Endothelial cell of umbilical vein (primary cell): Measurements from ENCODE around the gene CBX3.

Source experiments
- EZH2 ChIP-seq: IDR thresholded peaks from 2 replicates; pipeline ENCODE4 v1.6.1; 2012; ENCODE audit warnings: borderline replicate concordance, low read depth, mild to moderate bottlenecking, moderate library complexity, low read length, inconsistent platforms; ENCODE audit not compliant: severe bottlenecking
- MYC ChIP-seq: IDR thresholded peaks from one replicate; pipeline ENCODE4 v1.6.1; 2011; ENCODE audit warnings: mild to moderate bottlenecking, low read depth, low read length
- POLR2A ChIP-seq: IDR thresholded peaks from 2 replicates; pipeline ENCODE4 v1.6.1; 2012; ENCODE audit warnings: low read depth, mild to moderate bottlenecking, control low read depth, low read length
- POLR2AphosphoS5 ChIP-seq: IDR thresholded peaks from 2 replicates; pipeline ENCODE4 v1.6.1; 2012; ENCODE audit warnings: low read depth, mild to moderate bottlenecking, control low read depth, low read length, moderate library complexity; ENCODE audit not compliant: insufficient read depth
- TF ChIP-seq, protein P1 (sequence below), 2 donors: IDR thresholded peaks; 1 replicate in 1 of 2; 2 replicates in 1 of 2; pipeline ENCODE4 v1.5.1; 2011; ENCODE audit warnings: low read length in 2 of 2, mild to moderate bottlenecking in 2 of 2, moderate library complexity in 2 of 2, control low read depth in 1 of 2, inconsistent platforms in 1 of 2, low read depth in 1 of 2; ENCODE audit not compliant: insufficient read depth in 1 of 2; ENCODE audit errors: extremely low read depth in 1 of 2
- TF ChIP-seq, protein P2 (sequence below): IDR thresholded peaks from 2 replicates; pipeline ENCODE4 v1.6.1; 2011; ENCODE audit not compliant: insufficient read depth, insufficient read length

DNA sequence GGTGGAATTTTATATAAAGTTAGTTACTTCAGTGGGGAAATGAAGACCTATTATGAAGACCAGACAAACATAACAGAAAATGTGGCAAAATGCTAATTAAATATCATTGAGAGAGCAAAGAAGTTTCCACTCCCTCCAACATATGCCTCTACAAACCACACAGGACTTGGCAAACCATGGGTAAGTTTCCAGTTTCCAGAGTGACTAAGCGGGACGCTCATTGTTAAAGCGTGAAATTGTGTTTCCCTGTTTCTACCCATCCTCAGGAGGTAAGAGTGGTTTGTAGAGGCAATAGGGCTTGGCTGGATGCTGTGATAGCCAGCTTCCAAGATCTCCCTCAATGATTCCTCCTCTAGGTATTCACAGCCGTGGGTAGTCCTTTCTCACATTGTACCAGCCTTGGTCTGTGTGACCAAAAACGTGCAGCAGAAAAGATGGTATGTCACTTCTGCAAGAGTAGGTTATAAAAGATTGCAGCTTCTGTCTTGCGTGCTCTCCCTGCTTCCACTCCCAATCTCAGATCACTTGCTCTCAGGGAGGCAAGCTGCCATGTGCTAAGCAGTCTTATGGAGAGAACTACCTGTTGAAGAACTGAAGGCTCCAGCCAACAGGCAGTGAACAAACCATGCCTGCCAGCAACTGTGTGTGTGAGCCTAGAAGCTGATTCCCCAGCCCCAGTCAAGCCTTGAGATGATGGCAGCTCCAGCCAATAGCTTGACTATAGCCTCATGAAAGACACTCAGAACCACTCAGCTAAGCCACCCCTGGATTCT lies 35.7 kb downstream of the CBX3 start:
- no peak for TF ChIP-seq POLR2AphosphoS5
- no peak for TF ChIP-seq POLR2A
- TF ChIP-seq, protein P1, sequence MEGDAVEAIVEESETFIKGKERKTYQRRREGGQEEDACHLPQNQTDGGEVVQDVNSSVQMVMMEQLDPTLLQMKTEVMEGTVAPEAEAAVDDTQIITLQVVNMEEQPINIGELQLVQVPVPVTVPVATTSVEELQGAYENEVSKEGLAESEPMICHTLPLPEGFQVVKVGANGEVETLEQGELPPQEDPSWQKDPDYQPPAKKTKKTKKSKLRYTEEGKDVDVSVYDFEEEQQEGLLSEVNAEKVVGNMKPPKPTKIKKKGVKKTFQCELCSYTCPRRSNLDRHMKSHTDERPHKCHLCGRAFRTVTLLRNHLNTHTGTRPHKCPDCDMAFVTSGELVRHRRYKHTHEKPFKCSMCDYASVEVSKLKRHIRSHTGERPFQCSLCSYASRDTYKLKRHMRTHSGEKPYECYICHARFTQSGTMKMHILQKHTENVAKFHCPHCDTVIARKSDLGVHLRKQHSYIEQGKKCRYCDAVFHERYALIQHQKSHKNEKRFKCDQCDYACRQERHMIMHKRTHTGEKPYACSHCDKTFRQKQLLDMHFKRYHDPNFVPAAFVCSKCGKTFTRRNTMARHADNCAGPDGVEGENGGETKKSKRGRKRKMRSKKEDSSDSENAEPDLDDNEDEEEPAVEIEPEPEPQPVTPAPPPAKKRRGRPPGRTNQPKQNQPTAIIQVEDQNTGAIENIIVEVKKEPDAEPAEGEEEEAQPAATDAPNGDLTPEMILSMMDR (IDR thresholded peaks at IDR 0.05; ENCODE audit: extremely low read depth in 1 of 2, insufficient read depth in 1 of 2, low read depth in 1 of 2, low read length in 2 of 2) = no peak
- no peak for TF ChIP-seq EZH2
- TF ChIP-seq, protein P2, sequence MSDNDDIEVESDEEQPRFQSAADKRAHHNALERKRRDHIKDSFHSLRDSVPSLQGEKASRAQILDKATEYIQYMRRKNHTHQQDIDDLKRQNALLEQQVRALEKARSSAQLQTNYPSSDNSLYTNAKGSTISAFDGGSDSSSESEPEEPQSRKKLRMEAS = no peak
- no peak for TF ChIP-seq MYC
